ENCODE data around the gene DYNLT3.

Gene DYNLT3, protein sequence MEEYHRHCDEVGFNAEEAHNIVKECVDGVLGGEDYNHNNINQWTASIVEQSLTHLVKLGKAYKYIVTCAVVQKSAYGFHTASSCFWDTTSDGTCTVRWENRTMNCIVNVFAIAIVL

DNA sequence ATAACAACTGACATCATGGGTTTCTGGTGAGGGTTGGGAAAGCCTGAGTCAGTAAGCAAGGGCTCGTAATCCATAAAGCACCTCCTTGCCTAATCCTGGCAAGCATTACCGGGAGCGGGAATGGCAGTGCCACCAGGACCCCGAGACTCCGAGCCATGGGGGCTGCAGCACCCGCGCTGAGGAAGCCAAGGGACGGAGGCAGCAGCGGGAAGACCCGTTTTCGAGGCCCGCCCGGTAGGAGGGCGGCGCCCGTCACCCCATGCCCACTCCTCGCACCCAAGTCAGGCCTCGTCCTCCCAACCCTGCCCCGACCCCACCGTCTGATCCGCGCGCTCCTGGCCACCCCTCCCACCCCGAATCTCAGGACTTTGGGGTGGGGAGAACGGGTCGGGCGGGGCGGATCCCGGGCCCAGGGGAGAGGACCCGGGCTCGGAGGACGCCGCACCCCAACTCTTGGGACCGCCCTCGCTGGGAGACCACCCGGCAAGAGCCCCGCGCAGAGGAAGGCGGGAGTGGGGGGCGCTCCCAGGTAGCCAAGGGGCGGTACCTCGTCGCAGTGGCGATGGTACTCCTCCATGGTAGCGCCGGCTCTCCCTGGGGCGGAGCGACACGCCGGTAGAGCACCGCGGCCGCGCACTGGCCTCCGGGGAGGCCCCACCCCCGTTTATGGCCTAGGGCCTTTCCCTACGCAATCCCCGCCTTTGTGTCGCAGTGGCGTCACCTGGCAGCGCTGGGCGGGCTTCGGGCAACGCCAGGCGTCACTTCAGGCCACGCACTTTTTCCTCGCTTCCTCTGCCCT, at the start of gene DYNLT3:
TSS of gene DYNLT3 (minus strand) at position 638 of the 799 bp plus-strand sequence. CDS start at position 577, 61 bp downstream.
- peak; percentile 85 for DNase-seq (ENCODE audit: low read depth)
- peak within 1 kb of the TSS; percentile 82 for H3K4me3 ChIP-seq (ENCODE audit: low read depth, low read length)
- TF ChIP-seq, protein P1, sequence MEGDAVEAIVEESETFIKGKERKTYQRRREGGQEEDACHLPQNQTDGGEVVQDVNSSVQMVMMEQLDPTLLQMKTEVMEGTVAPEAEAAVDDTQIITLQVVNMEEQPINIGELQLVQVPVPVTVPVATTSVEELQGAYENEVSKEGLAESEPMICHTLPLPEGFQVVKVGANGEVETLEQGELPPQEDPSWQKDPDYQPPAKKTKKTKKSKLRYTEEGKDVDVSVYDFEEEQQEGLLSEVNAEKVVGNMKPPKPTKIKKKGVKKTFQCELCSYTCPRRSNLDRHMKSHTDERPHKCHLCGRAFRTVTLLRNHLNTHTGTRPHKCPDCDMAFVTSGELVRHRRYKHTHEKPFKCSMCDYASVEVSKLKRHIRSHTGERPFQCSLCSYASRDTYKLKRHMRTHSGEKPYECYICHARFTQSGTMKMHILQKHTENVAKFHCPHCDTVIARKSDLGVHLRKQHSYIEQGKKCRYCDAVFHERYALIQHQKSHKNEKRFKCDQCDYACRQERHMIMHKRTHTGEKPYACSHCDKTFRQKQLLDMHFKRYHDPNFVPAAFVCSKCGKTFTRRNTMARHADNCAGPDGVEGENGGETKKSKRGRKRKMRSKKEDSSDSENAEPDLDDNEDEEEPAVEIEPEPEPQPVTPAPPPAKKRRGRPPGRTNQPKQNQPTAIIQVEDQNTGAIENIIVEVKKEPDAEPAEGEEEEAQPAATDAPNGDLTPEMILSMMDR (IDR thresholded peaks at IDR 0.05; ENCODE audit: insufficient read depth, low read depth, low read length, missing control alignments): no peak

DNA sequence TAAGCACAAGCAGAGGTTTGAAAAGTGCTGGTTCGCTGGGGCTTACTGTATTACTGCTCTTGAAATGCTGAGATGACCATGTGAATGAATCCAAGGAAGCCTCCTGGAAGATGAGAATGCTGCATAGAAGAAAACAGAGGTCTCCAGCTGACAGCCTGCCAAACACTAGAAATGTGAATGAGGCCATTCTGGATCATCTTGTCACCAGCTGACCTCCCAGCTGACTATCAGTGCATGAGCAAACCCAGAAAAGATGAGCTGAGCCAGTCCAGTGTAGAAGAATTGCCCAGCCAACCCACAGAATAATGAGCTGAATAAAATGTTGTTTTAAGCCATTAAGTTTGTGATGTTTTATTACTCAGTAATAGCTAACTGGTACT, 49.1 kb upstream of the DYNLT3 start:
- no peak for DNase-seq (ENCODE audit: low read depth)
- TF ChIP-seq, protein P1 (IDR thresholded peaks at IDR 0.05; ENCODE audit: insufficient read depth, low read depth, low read length, missing control alignments): no peak
- H3K4me3 ChIP-seq (ENCODE audit: low read depth, low read length): no peak overlapping the region

DNA sequence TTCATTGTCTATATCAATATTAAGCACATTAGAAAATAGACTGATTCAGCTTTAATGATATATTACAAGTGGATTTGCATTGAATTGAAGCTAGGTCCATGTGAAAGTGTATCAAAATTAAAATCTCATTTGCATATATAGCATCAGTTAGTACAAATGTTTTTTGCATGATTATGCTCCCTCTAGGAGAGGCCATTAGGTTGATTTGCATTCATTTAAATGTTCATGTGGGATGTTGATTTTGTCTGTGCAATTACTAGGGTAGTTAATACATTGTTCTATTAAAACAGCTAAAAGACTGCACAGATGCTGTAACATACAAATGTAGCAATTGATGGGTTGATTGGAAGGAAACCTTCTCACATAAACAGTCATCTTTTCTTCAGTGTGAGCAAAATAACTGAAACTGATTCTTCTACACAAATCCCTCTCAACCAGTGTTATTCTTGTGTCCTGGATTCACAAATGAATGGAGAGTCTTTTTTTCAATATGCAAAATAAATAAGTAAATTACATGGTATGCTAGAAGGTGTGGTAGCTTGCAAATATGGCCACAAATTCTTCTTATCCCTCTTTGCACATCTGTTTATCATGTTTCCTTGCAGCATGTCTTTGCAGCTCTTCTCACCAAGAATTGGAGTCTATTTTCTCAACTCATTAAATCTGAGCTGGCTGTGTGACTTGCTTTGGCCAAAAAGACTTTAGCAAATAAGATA, 48.6 kb upstream of the DYNLT3 start:
- no peak for DNase-seq (ENCODE audit: low read depth)
- TF ChIP-seq, protein P1 (IDR thresholded peaks at IDR 0.05; ENCODE audit: insufficient read depth, low read depth, low read length, missing control alignments): no peak
- H3K4me3 ChIP-seq (ENCODE audit: low read depth, low read length): no peak overlapping the region

DNA sequence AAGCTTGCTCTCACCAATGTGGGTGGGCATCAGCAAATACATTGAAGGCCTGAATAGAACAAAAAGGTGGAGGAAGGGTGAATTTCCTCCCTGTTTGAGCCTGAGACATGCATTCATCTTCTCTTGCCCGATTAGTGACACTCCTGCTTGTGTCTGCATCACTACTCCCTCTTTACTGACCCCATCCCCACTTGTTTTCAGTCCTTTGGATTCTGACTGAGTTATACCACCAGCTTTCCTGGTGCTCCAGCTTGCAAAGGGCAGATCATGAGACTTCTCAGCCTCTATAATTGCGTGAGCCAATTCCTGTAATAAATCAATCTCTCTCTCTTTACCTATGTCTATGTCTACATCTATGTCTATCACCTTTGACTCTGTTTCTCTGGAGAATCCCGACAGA, 47.4 kb upstream of the DYNLT3 start:
- no peak for DNase-seq (ENCODE audit: low read depth)
- TF ChIP-seq, protein P1 (IDR thresholded peaks at IDR 0.05; ENCODE audit: insufficient read depth, low read depth, low read length, missing control alignments): no peak

DNA sequence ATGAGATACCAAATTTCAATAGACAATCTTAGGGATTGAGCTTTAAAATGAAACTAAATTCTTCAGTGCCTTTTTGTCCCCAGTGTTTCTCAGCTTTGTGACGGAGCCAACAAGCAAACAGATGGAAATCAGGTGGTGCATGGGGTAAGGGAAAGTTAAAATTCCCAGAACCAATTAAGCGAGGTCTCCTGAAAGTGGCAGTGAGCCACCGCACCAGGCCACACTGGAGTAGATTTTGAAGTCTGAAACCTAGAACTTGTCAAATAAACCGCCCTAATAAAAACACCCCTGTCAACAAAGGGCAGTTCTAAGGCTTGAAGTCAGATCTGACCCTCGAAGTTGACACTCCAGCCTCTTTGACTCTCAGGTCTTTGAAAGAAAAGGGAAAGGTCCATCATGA, 40.6 kb upstream of the DYNLT3 start:
- no peak overlapping the region for H3K4me3 ChIP-seq (ENCODE audit: low read depth, low read length)
- TF ChIP-seq, protein P1 (IDR thresholded peaks at IDR 0.05; ENCODE audit: insufficient read depth, low read depth, low read length, missing control alignments): no peak
- DNase-seq (ENCODE audit: low read depth): no peak

More for the DNA sequence above, 47.4 kb upstream of the DYNLT3 start:
- no peak overlapping the region for H3K4me3 ChIP-seq (ENCODE audit: low read depth, low read length)

DNA sequence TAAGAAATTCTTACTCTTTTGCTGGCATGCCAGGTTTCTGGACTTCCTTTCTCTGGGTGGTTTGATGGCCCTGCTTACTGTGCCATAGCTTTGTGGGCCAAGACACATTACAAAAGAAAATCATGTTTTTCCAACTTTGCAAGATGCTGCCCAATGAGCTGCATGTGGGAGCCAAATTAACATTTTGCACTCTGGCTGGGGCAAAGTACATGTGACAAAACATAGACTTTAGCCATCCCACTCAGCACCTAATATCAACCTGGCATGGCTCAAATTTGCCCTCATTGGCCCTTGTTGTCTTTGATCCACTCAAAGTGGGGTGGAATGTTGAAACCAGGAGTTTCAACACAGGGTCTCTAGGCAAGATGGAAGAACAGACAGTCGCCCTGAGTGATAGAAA, 40.0 kb upstream of the DYNLT3 start:
- no peak for DNase-seq (ENCODE audit: low read depth)
- TF ChIP-seq, protein P1 (IDR thresholded peaks at IDR 0.05; ENCODE audit: insufficient read depth, low read depth, low read length, missing control alignments): no peak
- no peak overlapping the region for H3K4me3 ChIP-seq (ENCODE audit: low read depth, low read length)
